ENCODE results near the gene SNX6. TPM values are rescaled to one million over a fixed set of nuclear protein-coding genes. Genes with fewer than 3 reads are reported as not detected.

Gene SNX6
- total and polyA plus RNA-seq, 2 experiments from 2014 or later: 110 to 157 TPM

- H3K27ac Mint-ChIP-seq: no peak overlapping the region
Observed at GRCh38 chr14:34673702-34674101, 43.8 kb upstream of the SNX6 start.

More at GRCh38 chr14:34673702-34674101, 43.8 kb upstream of the SNX6 start:
- Histone ChIP-seq H3K27ac (ENCODE audit: low read depth) (no peak overlapping the region), H4K20me1 (replicated peaks; ENCODE audit: insufficient read depth) (no peaks in the 10 kb centered on the region), H3K4me2 (no peak overlapping the region), H3F3A (replicated peaks; ENCODE audit: low read depth) (no peaks in the 10 kb centered on the region), H3K79me2 (replicated peaks; ENCODE audit: insufficient read depth) (no peaks in the 10 kb centered on the region), H3K36me3 (ENCODE audit: insufficient read depth) (no peaks in the 10 kb centered on the region), H2AFZ (no peak overlapping the region), H3K9me2 (ENCODE audit: insufficient read depth) (no peaks in the 10 kb centered on the region), H3K4me3 (no peak overlapping the region), H3K27me3 (ENCODE audit: insufficient read depth) (no peaks in the 10 kb centered on the region), H3K4me1 (ENCODE audit: insufficient read depth) (peaks cover 9% of the 10 kb centered on the region)
- no peaks in the 10 kb centered on the region for H3K36me3 Mint-ChIP-seq (ENCODE audit: low read depth)
- ATAC-seq (no peak), DNase-seq (ENCODE audit: low spot score) (no peak)
- H3K4me3 Mint-ChIP-seq: no peak overlapping the region
- H3K4me1 Mint-ChIP-seq: peaks cover 8% of the 10 kb centered on the region; the same call in 2 of the 3 replicates
- H3K27me3 Mint-ChIP-seq (ENCODE audit: insufficient read depth, low read depth, poor library complexity): peaks cover 2% of the 10 kb centered on the region
- no peaks in the 10 kb centered on the region for H3K9me3 Mint-ChIP-seq
- TF ChIP-seq ETS1 (IDR thresholded peaks at IDR 0.05) (no peak), EZH2phosphoT487 (IDR thresholded peaks at IDR 0.05; ENCODE audit: unreplicated experiment) (no peak), REST (IDR thresholded peaks at IDR 0.05; ENCODE audit: unreplicated experiment) (no peak), CTCF (conservative IDR thresholded peaks at IDR 0.05; ENCODE audit: low read depth in 2 of 2) (no peak), STAT1 (IDR thresholded peaks at IDR 0.05; ENCODE audit: unreplicated experiment) (no peak), ZNF462 (CRISPR knock-in tag; IDR thresholded peaks at IDR 0.05) (no peak), ZNF114 (CRISPR knock-in tag; IDR thresholded peaks at IDR 0.05) (no peak), POLR2AphosphoS5 (IDR thresholded peaks at IDR 0.05; ENCODE audit: low read depth) (no peak), ZNF331 (CRISPR knock-in tag; IDR thresholded peaks at IDR 0.05; ENCODE audit: low read depth) (no peak), EZH2 (IDR thresholded peaks at IDR 0.05; ENCODE audit: low read depth, unreplicated experiment) (no peak), NANOG (IDR thresholded peaks at IDR 0.05; ENCODE audit: borderline replicate concordance) (no peak), JUNB (IDR thresholded peaks at IDR 0.05; ENCODE audit: unreplicated experiment) (no peak), CREB1 (CRISPR knock-in tag; IDR thresholded peaks at IDR 0.05; ENCODE audit: low read depth) (no peak)
